ENCODE data around the gene CCBE1.

Gene CCBE1

GRCh38 chr18:59481436-59481835 lies 215.8 kb downstream of the CCBE1 start:
- no peak for DNase-seq

GRCh38 chr18:59479776-59480175 lies 217.4 kb downstream of the CCBE1 start:
- DNase-seq: no peak

- DNase-seq: no peak
Measured at GRCh38 chr18:59478591-59478990, 218.6 kb downstream of the CCBE1 start.

- no peak for DNase-seq
Measured at GRCh38 chr18:59477849-59478248, 219.4 kb downstream of the CCBE1 start.

GRCh38 chr18:59470561-59471121 lies 226.6 kb downstream of the CCBE1 start:
- no peak for DNase-seq

GRCh38 chr18:59469463-59470180 lies 227.6 kb downstream of the CCBE1 start:
- no peak for DNase-seq

GRCh38 chr18:59468821-59469220 lies 228.4 kb downstream of the CCBE1 start:
- no peak for DNase-seq

- DNase-seq: no peak
Measured at GRCh38 chr18:59467497-59467896, 229.7 kb downstream of the CCBE1 start.

- no peak for DNase-seq
Measured at GRCh38 chr18:59466980-59467379, 230.2 kb downstream of the CCBE1 start.

GRCh38 chr18:59464486-59464885 lies 232.7 kb downstream of the CCBE1 start:
- DNase-seq: no peak

GRCh38 chr18:59461171-59461570 lies 236.1 kb downstream of the CCBE1 start:
- DNase-seq: no peak

- no peak for DNase-seq
Measured at GRCh38 chr18:59460072-59460420, 237.2 kb downstream of the CCBE1 start.

GRCh38 chr18:59459369-59460071 lies 237.7 kb downstream of the CCBE1 start:
- peak in 1 of 2 experiments; percentile 12 for DNase-seq

GRCh38 chr18:59458575-59458974 lies 238.6 kb downstream of the CCBE1 start:
- DNase-seq: no peak

- no peak for DNase-seq
Measured at GRCh38 chr18:59456657-59457056, 240.6 kb downstream of the CCBE1 start.

- DNase-seq: no peak
Measured at GRCh38 chr18:59455728-59456276, 241.4 kb downstream of the CCBE1 start.

- no peak for DNase-seq
Measured at GRCh38 chr18:59454909-59455727, 242.1 kb downstream of the CCBE1 start.

GRCh38 chr18:59453468-59453961 lies 243.7 kb downstream of the CCBE1 start:
- no peak for DNase-seq

- no peak for DNase-seq
Measured at GRCh38 chr18:59451963-59452362, 245.3 kb downstream of the CCBE1 start.

GRCh38 chr18:59451073-59451472 lies 246.2 kb downstream of the CCBE1 start:
- no peak for DNase-seq

- DNase-seq: no peak
Measured at GRCh38 chr18:59448546-59448945, 248.7 kb downstream of the CCBE1 start.

GRCh38 chr18:59446012-59446411 lies 251.2 kb downstream of the CCBE1 start:
- DNase-seq: no peak

Measured in NCI-H187 (cell line).